Endothelial cell of umbilical vein (primary cell): Measurements from ENCODE around the gene TCEA2. TPM values are rescaled to one million over a fixed set of nuclear protein-coding genes. Genes with fewer than 3 reads are reported as not detected.
A peak's percentile ranks its signal among the peaks of the same experiment; 100 is the strongest.

ENCODE experiments used
- BruUV-seq: library from RNA; stranded (reverse); fragments of 400-500 nt; replicated peaks from 2 replicates; lab custom pipeline; 2021; lab: Mats Ljungman, UMichigan
- CTCF ChIA-PET: fragments of 300-600, 350-600 bp; sonication (Branson Sonifier 250); formaldehyde crosslinking; loops from one replicate; lab custom pipeline; 2021; ENCODE audit warnings: antibody characterized with exemption, inconsistent platforms; lab: Charles Lee
- POLR2A ChIA-PET: fragments of 300-600, 350-600 bp; sonication (Branson Sonifier 250); formaldehyde crosslinking; loops from one replicate; lab custom pipeline; 2021; ENCODE audit warnings: antibody characterized with exemption, inconsistent platforms; lab: Charles Lee
- DNase-seq: peaks from one replicate; pipeline ENCODE4 v3.0.0-alpha.2; 2011; ENCODE audit warnings: low read depth, low spot score
- FAIRE-seq: peaks from 2 replicates; lab custom pipeline; 2011; peaks lifted over from hg19 to GRCh38; lab: Jason Lieb, UNC
- H2AFZ ChIP-seq: 2 replicates; pipeline ENCODE4 v1.6.0; 2012; ENCODE audit warnings: low read depth, low read length, control low read depth, inconsistent platforms
- H3K27ac ChIP-seq: 2 replicates; pipeline ENCODE4 v1.5.1; 2011; ENCODE audit warnings: low read depth, mild to moderate bottlenecking, control low read depth, low read length, moderate library complexity; ENCODE audit not compliant: insufficient read depth
- H3K27me3 ChIP-seq, 2 experiments: 2 replicates each; pipeline versions ENCODE4 v1.6.0 to v1.6.1; 2011; ENCODE audit warnings: low read length in 2 of 2, mixed read lengths in 1 of 2; ENCODE audit not compliant: control insufficient read depth in 2 of 2, insufficient read depth in 2 of 2
- H3K36me3 ChIP-seq, 2 experiments: 2 replicates in 1 of 2; 3 replicates in 1 of 2; pipeline ENCODE4 v1.5.1; 2011; ENCODE audit warnings: low read length in 2 of 2, mild to moderate bottlenecking in 1 of 2, moderate library complexity in 1 of 2; ENCODE audit not compliant: control insufficient read depth in 2 of 2, insufficient read depth in 2 of 2; ENCODE audit errors: extremely low read depth in 1 of 2
- H3K4me1 ChIP-seq: 3 replicates; pipeline ENCODE4 v1.5.1; 2011; ENCODE audit warnings: mild to moderate bottlenecking, low read length; ENCODE audit not compliant: control insufficient read depth, insufficient read depth; ENCODE audit errors: extremely low read depth
- H3K4me2 ChIP-seq: 2 replicates; pipeline ENCODE4 v1.6.1; 2011; ENCODE audit warnings: low read length, control low read depth, mixed read lengths; ENCODE audit not compliant: insufficient read depth
- H3K4me3 ChIP-seq, 3 experiments: fragments of 200-600 bp in 1 of 3; sonication (generic), shearing (Covaris generic) in 1 of 3; replicated peaks in 1 of 3; 2 replicates each; pipeline ENCODE4 v1.5.1; 2011 to 2016; ENCODE audit warnings: control low read depth in 3 of 3, low read length in 3 of 3, mild to moderate bottlenecking in 2 of 3, inconsistent platforms in 1 of 3, low read depth in 1 of 3, moderate library complexity in 1 of 3; ENCODE audit not compliant: insufficient read depth in 1 of 3
- H3K79me2 ChIP-seq: 2 replicates; pipeline ENCODE4 v1.6.0; 2012; ENCODE audit warnings: low read length, inconsistent platforms; ENCODE audit not compliant: control insufficient read depth, insufficient read depth
- H3K9ac ChIP-seq: replicated peaks from 2 replicates; pipeline ENCODE3; 2011; ENCODE audit warnings: low read length, control low read depth; ENCODE audit not compliant: insufficient read depth; ENCODE audit errors: extremely low read depth
- H3K9me1 ChIP-seq: replicated peaks from 3 replicates; pipeline ENCODE4 v1.6.0; 2011; ENCODE audit warnings: mild to moderate bottlenecking, low read length; ENCODE audit not compliant: control insufficient read depth, insufficient read depth; ENCODE audit errors: extremely low read depth
- H3K9me3 ChIP-seq: replicated peaks from 2 replicates; pipeline ENCODE4 v1.5.1; 2012; ENCODE audit warnings: low read length, inconsistent platforms; ENCODE audit not compliant: control insufficient read depth, insufficient read depth
- H4K20me1 ChIP-seq: replicated peaks from 2 replicates; pipeline ENCODE3; 2011; ENCODE audit warnings: mild to moderate bottlenecking, low read length; ENCODE audit not compliant: control insufficient read depth, insufficient read depth; ENCODE audit errors: extremely low read depth
- CTCF ChIP-seq, 2 donors: IDR thresholded peaks; 1 replicate in 1 of 2; 2 replicates in 1 of 2; pipeline ENCODE4 v1.5.1; 2011; ENCODE audit warnings: low read length in 2 of 2, mild to moderate bottlenecking in 2 of 2, moderate library complexity in 2 of 2, control low read depth in 1 of 2, inconsistent platforms in 1 of 2, low read depth in 1 of 2; ENCODE audit not compliant: insufficient read depth in 1 of 2; ENCODE audit errors: extremely low read depth in 1 of 2
- EZH2 ChIP-seq: IDR thresholded peaks from 2 replicates; pipeline ENCODE4 v1.6.1; 2012; ENCODE audit warnings: borderline replicate concordance, low read depth, mild to moderate bottlenecking, moderate library complexity, low read length, inconsistent platforms; ENCODE audit not compliant: severe bottlenecking
- FOS ChIP-seq: IDR thresholded peaks from 2 replicates; pipeline ENCODE4 v1.6.1; 2011; ENCODE audit warnings: mild to moderate bottlenecking, low read length, moderate library complexity, borderline replicate concordance; ENCODE audit not compliant: insufficient read depth
- GATA2 ChIP-seq: IDR thresholded peaks from 2 replicates; pipeline ENCODE4 v1.7.0; 2011; ENCODE audit warnings: low read depth, mild to moderate bottlenecking, moderate library complexity, mixed read lengths, low read length; ENCODE audit not compliant: insufficient read length, insufficient read depth
- JUN ChIP-seq: IDR thresholded peaks from 2 replicates; pipeline ENCODE4 v1.6.1; 2011; ENCODE audit warnings: borderline replicate concordance, low read depth; ENCODE audit not compliant: insufficient read length, insufficient read depth
- MAX ChIP-seq: IDR thresholded peaks from 2 replicates; pipeline ENCODE4 v1.6.1; 2011; ENCODE audit not compliant: insufficient read depth, insufficient read length
- MYC ChIP-seq: IDR thresholded peaks from one replicate; pipeline ENCODE4 v1.6.1; 2011; ENCODE audit warnings: mild to moderate bottlenecking, low read depth, low read length
- POLR2A ChIP-seq: IDR thresholded peaks from 2 replicates; pipeline ENCODE4 v1.6.1; 2012; ENCODE audit warnings: low read depth, mild to moderate bottlenecking, control low read depth, low read length
- POLR2AphosphoS5 ChIP-seq: IDR thresholded peaks from 2 replicates; pipeline ENCODE4 v1.6.1; 2012; ENCODE audit warnings: low read depth, mild to moderate bottlenecking, control low read depth, low read length, moderate library complexity; ENCODE audit not compliant: insufficient read depth
- dilution Hi-C: fragments of 300-500 bp; cut with MboI; formaldehyde crosslinking; loops from one replicate; pipeline ENCODE4 v1.15.0; 2019; ENCODE audit warnings: low sequenced_read_pairs; ENCODE audit not compliant: extremely low pct_ligation_motif_present
- intact Hi-C: fragments of 100-400 bp; cut with micrococcal nuclease; formaldehyde crosslinking; loops from one replicate; pipeline ENCODE4 v1.10.0; 2022
- polyA plus RNA-seq, 4 experiments: library from polyadenylated mRNA; depleted of rRNA in 3 of 4; stranded (reverse) in 3 of 4; unstranded in 1 of 4; fragments of >200 nt; gene quantifications; 2 replicates each; pipeline versions ENCODE4 v1.2.1 to v1.2.3, GENCODE V29; 2011 to 2012; ENCODE audit warnings: missing spikeins in 1 of 4
- total RNA-seq: library from RNA; stranded (reverse); gene quantifications from 2 replicates; pipeline ENCODE4 v1.2.3, GENCODE V29; 2021

The TCEA2 gene
- total and polyA plus RNA-seq, 2 donors (not counting 3 experiments of a cell fraction or from before 2014, with no cell fraction given): 53.1 to 65.5 TPM

GRCh38 chr20:64057628-64058498 lies 5.1 kb upstream of the TCEA2 start:
- peak; percentile 90 for FAIRE-seq
- peaks cover 55% of the 10 kb centered on the region for H3K4me1 ChIP-seq
- dilution Hi-C loops: no loop called here

More at GRCh38 chr20:64057628-64058498, 5.1 kb upstream of the TCEA2 start:
- no peak for TF ChIP-seq JUN
- peak; percentile 81 to 94 for TF ChIP-seq CTCF (IDR thresholded peaks at IDR 0.05; ENCODE audit: extremely low read depth in 1 of 2, insufficient read depth in 1 of 2, low read depth in 1 of 2, low read length in 2 of 2)
- peak; percentile 41 for TF ChIP-seq POLR2A
- TF ChIP-seq POLR2AphosphoS5: no peak
- no peak for TF ChIP-seq FOS
- no peak for TF ChIP-seq EZH2
- TF ChIP-seq MYC: no peak
- TF ChIP-seq MAX: no peak
- no peak for TF ChIP-seq GATA2
- DNase-seq: peak; percentile 79
- no peaks in the 10 kb centered on the region for H3K9me3 ChIP-seq
- POLR2A ChIA-PET: interaction anchor here (0.7 to 1.9 kb wide), 4 partner anchors 11 to 77 kb away, joined by 3 to 9 read pairs (median 4); no protein-coding TSS in a partner anchor
- no peaks in the 10 kb centered on the region for H3K27me3 ChIP-seq
- no peaks in the 10 kb centered on the region for H3K9me1 ChIP-seq
- H3K36me3 ChIP-seq: no peaks in the 10 kb centered on the region
- H3K4me2 ChIP-seq: no peak overlapping the region
- H3K4me3 ChIP-seq: no peak overlapping the region
- peak overlapping the region; percentile 40 for H3K27ac ChIP-seq
- H3K79me2 ChIP-seq: no peaks in the 10 kb centered on the region
- no peak overlapping the region for H3K9ac ChIP-seq
- CTCF ChIA-PET: interaction anchor here (0.6 to 15.2 kb wide), 18 partner anchors 9 to 749 kb away, joined by 3 to 412 read pairs (median 5); partner anchors contain the start of genes C20orf204, OPRL1, PRPF6 and PTK6
- H2AFZ ChIP-seq: peak overlapping the region; percentile 59
- intact Hi-C loops: loop anchor here (1.0 to 10.0 kb wide), 5 partner anchors 19 to 519 kb away; partner anchors contain the start of genes DNAJC5, PRPF6 and UCKL1
- H4K20me1 ChIP-seq: no peaks in the 10 kb centered on the region
- BruUV-seq: no TSS peak
